HG03520 (cell line): ENCODE results near the gene S1PR4.

ENCODE experiments used
- ATAC-seq: cut with Tn5 transposase; IDR thresholded peaks from one replicate; pipeline ENCODE4 v1.9.1; 2021; ENCODE audit warnings: mild to moderate bottlenecking, moderate library complexity; ENCODE audit not compliant: unreplicated experiment

The S1PR4 gene, protein sequence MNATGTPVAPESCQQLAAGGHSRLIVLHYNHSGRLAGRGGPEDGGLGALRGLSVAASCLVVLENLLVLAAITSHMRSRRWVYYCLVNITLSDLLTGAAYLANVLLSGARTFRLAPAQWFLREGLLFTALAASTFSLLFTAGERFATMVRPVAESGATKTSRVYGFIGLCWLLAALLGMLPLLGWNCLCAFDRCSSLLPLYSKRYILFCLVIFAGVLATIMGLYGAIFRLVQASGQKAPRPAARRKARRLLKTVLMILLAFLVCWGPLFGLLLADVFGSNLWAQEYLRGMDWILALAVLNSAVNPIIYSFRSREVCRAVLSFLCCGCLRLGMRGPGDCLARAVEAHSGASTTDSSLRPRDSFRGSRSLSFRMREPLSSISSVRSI

DNA sequence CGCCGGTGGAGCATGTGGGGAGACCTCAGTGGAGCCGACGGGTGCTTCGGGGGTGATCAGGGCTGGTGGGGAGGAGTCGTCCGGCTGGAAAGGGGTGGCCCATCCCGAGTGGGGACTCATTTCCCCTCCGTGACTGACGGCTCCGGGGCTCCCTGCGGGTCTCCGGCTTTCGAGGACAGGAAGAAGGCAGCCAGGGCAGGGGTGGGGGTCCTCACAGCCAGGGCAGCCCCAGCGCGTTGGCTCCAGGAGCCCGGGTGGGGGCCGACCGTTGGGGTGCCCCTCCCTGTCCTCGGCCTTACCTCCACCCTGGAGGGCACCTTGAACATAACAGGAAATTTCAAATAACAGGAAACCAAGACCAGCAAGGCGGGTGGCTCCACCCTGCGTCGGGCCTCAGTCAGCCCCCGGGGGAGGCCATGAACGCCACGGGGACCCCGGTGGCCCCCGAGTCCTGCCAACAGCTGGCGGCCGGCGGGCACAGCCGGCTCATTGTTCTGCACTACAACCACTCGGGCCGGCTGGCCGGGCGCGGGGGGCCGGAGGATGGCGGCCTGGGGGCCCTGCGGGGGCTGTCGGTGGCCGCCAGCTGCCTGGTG lies at the start of gene S1PR4:
Gene S1PR4, plus strand, starts transcription at position 393 of the 596 bp plus-strand sequence. Its CDS starts 24 bp downstream, at position 417.
- ATAC-seq, result no peak

DNA sequence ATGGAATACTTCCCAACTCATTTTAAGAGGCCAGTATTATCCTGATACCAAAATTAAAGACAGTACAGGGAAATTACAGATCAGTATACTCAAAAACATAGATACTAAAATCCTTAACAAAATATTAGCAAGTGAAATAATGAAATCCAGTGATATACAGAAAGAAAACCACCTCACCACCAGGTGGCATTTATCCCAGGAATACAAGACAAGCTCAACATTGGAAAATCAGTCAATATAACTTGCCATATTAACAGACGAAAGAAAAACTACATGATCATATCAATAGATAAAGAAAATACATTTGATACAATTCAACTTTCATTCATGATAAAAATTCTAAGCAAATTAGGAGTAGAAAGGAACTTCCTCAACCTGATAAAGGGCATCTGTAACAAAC lies 49.5 kb upstream of the S1PR4 start:
- no peak for ATAC-seq

DNA sequence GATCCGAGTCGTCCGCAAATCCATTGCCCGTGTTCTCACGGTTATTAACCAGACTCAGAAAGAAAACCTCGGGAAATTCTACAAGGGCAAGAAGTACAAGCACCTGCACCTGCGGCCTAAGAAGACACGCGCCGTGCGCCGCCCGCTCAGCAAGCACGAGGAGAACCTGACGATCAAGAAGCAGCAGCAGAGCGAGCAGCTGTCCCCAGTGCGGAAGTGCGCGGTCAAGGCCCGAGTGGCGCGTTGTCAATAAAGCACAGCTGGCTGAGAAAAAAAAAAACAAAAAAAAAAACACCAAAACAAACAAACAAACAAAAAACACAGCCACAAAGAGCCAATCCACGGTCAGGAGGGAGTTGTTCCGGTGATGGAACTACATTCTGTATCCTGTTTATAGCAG lies 47.4 kb upstream of the S1PR4 start:
- no peak for ATAC-seq

DNA sequence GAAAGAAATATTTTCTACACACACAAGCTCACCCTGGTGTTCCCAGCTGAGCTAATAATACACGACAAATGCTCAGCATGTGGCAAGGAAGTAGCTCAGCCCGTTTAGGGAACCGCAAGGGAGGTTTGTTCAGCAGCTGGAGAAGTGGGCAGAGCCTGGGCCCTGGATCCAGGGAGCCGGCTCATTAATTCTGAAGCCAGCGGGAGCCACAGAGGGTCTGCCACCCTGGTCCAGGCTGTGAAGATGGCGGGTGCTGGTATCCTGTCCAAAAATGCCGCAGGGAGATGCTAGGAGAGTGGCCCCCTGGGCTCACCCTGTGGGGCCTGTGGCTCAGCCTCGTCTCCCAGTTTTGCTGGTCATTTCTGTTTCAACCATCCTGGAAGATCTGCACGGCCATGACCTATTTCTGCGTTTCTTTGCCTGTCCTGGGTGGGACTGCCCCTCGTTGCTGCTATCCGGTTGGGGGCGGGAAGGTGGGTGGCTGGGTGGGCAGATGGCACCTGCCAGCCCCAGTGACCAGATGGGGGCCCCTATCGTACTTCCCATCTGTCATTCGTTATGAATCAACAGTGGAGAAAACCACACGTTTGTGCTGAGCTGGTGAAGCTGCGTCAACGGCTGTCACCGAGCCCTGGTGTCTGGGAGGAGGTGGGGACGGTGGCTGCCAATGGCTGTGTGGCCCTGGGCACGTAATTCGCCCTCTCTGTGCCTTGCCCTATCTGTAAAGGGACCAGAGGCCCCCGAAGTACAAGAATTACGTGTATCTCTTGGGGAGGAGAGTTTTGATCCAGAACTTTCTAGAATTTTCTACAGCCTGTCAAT lies 45.4 kb upstream of the S1PR4 start:
- ATAC-seq, result no peak

DNA sequence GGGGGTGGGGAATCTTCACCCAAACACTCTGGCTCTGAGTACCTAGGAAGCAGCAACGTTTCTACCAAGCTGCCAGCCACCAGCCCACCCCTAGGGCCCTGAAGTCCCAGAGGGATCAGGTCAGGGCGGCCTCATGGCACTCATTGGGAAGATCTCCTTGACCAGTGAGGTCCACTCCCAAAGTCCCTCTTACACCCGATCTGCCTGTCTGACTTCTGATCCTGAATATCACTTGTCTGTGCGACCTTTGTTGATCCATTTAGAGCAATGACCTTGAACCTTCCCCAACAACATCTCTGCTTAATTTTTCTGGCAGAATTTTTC lies 44.8 kb upstream of the S1PR4 start:
- ATAC-seq, result no peak

DNA sequence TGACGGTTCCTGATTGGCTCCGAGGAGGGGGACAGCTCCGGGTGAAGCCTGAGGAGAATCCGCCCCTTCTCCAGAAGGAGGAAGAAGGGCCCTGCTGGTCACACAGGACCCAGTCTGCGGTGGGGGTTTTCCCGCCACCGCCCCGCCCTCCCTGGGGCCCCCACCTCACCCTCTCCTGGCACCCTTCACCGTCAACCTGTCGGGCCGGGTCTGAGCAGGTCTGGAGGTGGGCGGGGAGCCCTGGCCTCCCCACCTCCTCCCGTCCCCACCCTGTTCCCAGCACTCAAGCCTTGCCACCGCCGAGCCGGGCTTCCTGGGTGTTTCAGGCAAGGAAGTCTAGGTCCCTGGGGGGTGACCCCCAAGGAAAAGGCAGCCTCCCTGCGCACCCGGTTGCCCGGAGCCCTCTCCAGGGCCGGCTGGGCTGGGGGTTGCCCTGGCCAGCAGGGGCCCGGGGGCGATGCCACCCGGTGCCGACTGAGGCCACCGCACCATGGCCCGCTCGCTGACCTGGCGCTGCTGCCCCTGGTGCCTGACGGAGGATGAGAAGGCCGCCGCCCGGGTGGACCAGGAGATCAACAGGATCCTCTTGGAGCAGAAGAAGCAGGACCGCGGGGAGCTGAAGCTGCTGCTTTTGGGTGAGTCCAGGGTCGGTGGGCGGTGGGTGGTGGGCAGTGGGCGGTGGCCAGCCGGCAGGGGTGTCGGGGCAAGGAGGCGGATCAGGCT lies 42.4 kb upstream of the S1PR4 start, which contains the start of gene GNA15:
Gene GNA15, plus strand, starts transcription at position 73 of the 723 bp plus-strand sequence. Its CDS starts 418 bp downstream, at position 491.
- ATAC-seq, result no peak

DNA sequence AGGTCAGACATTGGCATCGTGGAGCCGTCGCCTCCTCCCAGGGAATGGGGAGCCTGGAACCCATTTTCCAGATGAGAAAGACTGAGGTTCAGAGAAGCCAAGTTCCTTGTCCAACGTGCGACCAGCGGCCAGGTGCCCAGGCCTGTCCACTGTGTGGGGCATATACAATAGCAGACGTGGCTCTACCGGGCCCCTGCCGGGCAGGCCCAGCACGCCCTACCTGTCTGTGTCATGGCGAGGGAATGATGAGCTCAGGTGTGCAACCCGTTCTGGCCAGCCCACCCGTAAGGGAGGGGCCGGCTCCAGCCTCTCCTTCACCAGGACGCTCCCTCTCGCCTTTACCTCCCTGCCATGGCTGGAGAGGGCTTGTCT lies 41.9 kb upstream of the S1PR4 start:
- ATAC-seq, result no peak

DNA sequence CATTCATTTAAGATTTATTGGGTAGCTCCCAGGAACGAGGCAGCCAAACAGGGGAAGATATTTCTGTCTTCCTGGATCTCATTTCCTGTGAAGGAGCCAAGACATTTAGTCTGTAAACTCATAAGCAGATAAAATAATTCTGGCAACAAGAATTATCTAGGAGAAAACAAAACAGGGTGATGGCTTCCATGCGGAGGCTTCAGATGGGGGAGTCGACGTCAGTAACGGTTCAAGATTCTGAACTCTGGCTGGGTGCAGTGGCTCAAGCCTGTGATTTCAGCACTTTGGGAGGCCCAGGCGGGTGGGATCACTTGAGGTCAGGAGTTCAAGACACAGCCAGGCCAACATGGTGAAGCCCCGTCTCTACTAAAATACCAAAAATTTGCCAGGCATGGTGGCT lies 41.5 kb upstream of the S1PR4 start:
- ATAC-seq, result no peak

DNA sequence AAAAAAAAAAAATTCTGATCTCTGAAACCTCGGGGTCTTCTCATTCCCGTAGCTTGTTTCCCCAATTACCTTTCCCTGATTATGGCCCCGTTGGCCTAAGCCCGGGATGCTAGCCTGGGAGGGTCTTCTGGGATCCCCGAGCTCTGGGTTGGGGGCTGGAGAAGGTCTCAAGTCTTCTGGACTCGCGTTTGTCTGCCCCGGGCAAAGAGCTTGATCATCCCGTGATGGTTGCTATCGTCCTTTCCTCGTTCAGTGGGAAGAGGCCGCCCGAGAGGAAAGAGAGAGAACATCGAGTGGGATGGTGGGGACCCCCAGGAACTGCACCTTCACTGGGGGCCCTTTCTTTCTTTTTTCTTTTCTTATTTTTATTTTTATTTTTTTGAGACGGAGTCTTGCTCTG lies 40.3 kb upstream of the S1PR4 start:
- ATAC-seq, result no peak

DNA sequence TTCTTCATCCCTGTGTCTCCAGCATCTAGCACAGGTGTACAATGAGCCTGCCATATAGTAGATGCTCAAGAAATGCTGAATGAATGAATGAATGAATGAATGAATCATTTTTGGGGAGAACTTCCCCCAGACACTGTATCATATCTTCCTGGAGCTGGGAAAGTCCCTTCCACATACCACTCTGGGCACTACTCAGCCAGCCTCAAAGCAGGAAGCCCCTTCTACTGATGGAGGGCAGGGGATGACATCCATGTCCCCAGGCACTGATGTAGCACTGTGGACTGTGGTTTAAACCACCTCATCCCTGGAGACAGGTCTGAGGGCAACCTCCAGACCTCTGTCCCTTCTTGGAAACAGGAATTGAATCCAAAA lies 37.9 kb upstream of the S1PR4 start:
- ATAC-seq, result no peak

DNA sequence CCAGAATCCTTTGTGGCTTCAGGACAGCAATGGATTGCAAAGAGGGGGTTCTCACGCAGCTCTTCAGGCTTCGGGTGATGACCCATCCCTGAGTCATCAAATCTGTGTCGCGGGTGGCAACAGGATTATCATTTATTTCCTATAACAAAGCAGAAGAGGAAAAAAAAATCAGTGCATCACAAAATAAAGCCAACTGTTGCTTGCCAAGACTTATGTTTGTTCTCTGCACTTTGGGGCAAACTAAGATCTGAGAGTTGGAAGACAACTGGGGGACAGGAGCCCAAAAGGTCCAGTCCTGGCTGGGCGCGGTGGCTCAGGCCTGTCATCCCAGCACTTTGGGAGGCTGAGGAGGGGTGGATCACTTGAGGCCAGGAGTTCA lies 36.3 kb upstream of the S1PR4 start:
- ATAC-seq, result no peak

DNA sequence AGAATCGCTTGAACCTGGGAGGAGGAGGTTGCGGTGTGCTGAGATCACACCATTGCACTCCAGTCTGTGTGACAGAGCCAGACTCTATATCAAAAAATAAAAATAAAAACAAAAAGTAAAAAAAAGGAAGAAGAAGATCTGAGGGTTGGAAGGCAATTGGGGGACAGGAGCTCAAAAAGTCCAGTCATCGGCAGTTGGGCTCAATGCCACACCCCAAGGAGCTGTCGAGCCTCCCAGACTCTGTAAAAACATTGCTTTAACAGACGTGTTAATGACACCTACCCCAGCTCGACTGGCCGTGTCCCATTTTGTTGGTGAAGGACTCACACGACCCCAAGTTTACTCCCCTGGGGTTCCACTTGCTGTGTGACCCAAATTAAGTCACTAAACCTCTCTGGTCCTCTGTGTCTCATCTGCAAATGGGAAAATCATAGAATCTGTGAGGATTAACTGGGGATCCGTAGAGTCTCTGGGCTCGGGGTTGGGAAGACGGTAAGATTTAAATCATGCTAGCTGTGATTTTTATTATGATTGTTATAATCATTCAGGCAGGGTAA lies 35.7 kb upstream of the S1PR4 start:
- ATAC-seq, result no peak

DNA sequence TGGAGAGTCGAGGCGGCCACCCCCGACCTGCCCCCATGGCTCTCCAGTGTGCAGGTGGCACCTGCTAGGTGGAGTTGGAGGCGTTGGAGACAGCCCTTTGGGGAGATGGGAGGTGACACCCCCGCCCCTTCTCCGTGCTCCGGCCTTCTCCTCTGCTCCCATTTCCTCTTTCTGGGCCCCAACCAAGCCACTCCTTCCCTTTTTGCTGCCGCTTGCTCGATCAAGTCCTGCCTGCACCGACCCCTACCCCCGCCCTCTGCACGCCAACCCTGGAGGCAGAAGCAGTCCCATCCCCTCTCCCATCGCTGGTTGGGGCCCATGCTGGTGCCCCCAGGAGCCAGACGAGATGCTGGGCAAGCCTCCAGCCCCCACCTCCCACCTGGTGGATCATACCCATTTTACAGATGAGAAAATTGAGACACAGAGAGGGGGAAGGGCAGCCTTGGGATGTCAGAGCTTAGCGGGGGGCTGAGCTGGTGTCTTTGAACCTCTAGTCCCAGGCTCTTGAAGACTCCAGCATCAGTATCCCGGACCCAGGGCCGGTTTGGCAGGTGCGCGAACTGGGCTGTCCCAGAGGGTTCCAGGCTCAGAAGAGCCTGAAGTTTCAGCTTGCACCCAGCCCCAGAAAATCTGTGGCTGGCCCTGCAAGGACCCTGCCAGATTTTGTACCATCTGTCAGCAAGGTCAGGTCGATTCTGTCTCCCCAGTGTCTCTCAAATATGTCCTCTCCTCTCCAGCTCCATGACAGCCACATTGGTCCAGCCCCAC lies 32.5 kb upstream of the S1PR4 start:
- no peak for ATAC-seq

DNA sequence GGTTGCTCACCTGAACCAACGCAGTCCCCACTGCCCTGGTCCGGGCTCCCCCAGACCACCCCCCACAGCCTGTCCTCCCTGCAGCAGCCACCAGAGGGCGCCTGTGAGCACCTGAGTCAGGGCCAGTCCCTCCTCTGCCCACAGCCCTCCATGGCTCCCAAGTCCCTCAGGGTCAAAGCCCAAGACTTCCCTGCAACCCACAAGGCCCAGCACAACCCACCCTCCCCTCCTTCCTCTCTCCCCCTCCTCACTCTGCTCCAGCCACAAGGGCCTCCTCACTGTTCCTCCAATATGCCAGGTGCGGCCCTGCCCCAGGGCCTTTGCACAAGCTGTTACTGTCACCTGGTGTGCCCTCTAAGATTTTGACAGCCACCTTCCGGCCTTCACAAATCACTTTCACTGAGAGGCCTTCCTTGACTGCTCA lies 31.9 kb upstream of the S1PR4 start:
- no peak for ATAC-seq

DNA sequence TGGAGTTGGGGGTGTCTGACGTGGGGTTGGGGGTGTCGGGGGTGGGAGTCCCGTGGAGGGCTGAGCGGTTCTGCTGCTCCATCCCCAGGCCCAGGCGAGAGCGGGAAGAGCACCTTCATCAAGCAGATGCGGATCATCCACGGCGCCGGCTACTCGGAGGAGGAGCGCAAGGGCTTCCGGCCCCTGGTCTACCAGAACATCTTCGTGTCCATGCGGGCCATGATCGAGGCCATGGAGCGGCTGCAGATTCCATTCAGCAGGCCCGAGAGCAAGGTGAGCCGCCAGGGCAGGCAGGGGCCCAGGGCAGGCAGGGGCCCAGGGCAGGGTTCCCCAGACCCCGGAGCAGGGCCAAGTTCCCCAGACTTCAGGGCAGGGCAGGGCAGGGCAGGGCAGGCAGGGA lies 30.1 kb upstream of the S1PR4 start:
- ATAC-seq, result no peak

DNA sequence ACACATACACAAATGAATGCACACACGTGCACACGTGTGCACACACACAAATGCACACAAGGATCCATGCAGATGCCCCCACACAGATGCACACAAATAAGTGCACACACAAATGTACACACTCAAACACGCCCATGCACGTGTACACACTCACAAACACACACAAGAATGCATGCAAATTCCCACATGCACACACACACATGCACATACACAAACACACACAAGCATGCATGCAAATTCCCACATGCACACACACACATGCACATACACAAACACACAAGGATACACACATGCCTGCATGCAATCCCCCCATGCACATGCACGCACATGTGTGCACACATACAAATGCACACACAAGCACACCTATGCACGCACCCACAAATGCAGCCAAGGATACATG lies 29.5 kb upstream of the S1PR4 start:
- ATAC-seq, result no peak

DNA sequence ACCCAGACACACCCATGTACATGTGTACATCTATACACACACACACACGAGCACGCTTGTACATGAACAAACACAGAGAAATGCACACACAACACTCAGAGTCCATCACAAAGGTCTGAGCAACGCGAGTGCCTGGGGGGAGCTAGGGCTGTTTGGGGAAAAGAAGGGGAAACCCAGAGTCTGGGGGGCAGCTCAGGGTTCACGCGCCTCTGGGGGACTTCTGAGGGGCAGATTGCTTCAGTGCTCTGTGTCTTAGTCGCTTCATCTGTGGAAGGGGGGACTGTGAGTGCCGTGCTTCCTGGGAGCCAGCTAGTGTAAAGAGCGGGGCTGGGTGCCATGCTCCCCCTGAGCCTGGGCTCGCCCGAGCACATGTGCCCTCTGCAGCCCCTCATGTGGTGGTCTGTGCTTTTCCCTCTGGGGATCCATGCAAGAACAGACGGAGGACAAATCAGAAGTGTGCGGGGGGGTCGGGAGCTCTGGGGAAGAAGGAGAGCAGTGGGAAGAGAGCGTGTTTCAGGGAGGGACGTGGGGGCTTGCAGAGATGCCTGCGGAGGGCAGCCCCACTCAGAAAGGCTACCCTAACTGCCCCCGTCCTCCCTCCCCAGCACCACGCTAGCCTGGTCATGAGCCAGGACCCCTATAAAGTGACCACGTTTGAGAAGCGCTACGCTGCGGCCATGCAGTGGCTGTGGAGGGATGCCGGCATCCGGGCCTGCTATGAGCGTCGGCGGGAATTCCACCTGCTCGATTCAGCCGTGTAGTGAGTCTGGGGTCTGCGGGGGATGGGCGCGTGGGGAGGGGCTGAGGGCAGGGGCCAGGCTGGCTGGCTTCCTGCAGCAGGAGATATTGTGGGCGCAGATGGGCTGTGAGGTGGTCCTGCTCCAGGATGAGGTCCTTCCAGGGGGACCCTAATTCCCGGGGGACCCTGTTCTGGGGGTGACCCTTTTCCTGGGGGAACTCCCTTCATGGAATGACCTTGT lies 28.8 kb upstream of the S1PR4 start:
- no peak for ATAC-seq

DNA sequence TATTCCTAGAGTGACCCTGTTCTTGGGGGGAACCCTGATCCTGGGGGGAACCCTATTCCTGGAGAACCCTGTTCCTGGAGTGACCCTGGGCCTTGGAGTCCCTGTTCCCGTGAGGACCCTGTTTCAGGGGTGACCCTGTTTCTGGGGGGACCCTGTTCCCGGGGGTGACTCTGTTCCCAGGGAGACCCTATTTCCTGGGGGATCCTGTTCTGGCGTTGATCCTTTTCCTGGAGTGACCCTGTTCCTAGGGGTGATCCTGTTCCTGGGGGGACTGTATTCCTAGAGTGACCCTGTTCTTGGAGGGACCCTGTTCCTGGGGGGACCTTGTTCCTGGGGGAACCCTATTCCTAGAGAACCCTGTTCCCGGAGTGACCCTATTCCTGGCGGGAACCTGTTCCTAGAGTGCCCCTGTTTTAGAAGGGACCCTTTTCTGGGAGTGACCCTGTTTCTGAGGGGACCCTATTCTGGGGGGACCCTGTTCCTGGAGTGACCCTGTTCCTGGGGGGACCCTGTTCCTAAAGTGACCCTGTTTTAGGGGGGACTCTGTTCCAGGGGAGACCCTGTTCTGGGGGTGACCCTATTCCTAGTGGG lies 27.7 kb upstream of the S1PR4 start:
- ATAC-seq, result no peak
